OCI-LY3 (cell line): ENCODE data around the gene LRRC46.

ENCODE experiments used
- CTCF ChIP-seq: fragments of 200-600, 300-600 bp; sonication (generic); IDR thresholded peaks from 2 replicates; pipeline ENCODE4 v1.5.1; 2014; ENCODE audit warnings: antibody characterized with exemption, low read length, low read depth
- EZH2phosphoT487 ChIP-seq: fragments of 200-600 bp; shearing (Covaris generic); IDR thresholded peaks from 2 replicates; pipeline ENCODE4 v1.6.1; 2018; ENCODE audit warnings: antibody characterized with exemption, mixed run types, low read depth

DNA sequence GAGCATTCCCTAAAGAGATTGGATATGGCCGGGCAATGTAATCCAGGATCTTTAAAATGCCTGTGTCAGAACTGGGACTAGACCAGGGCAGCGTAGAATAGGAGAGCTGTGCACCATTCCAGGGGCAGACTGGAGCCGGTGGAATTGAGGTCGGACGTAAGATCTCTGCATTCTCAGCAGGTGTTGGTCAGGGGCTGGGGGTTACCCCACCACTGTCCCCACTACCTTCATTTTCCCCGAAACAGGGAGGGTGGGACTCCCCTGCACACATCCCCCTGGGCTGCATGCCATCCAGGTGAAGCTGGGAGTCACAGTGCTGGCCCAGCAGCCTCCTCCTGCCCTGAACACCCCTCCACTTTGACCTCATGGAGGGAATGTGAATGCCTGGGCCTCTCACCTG is 27.7 kb upstream of the LRRC46 start:
- no peak for TF ChIP-seq CTCF
- no peak for TF ChIP-seq EZH2phosphoT487
